Measurements from ENCODE around the gene DOCK8.
"Not testable (repeated sequence)": the region's sequence is repeated elsewhere in the genome, so short reads cannot be mapped to it uniquely, and the experiment has no call there.

The DOCK8 gene

DNA sequence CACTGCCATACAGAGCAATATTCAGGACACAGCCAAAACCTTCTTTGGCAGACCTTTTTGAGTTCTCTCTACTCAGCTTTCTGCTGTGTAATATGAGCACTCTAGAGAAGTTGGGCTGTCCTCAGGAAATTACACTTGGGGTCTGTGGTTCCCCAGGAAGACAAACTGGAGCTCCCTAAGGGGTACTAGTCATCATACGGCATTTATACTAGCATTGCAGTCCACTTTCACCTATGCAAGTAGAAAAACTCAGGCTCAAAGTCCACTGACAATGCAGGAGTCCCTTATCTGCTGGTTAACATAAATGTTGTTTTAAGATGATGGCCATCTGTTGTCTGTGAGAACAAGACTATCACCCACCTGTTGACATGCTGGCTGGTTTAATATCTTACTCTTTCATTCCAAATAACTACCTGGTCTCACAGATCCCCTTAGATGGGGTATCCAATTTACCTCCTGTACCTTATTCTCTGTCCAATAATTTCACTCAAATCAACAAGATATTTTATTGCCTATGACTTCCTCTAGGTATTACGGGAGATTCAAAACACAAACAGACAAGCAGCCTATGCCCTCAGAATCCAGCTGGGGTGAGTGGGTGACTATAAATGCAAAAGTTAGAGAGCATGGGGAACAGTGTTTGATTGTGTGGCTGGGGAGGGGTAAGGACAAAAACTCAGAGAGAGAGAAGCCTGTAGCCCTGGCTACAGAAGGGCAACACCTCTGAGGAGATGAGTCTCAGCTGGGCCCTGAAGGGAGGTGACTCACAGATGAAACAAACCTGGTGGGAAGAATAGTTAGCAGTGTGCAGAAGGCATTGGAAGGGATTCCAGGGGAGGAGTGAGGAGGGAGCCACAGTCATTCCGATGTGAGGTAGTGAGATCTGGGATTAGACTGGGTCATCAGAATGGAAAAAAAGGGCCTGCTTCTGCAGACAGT lies 10.2 kb downstream of the DOCK8 start:
- DNase-seq (ENCODE audit: low read depth) = no peak

DNA sequence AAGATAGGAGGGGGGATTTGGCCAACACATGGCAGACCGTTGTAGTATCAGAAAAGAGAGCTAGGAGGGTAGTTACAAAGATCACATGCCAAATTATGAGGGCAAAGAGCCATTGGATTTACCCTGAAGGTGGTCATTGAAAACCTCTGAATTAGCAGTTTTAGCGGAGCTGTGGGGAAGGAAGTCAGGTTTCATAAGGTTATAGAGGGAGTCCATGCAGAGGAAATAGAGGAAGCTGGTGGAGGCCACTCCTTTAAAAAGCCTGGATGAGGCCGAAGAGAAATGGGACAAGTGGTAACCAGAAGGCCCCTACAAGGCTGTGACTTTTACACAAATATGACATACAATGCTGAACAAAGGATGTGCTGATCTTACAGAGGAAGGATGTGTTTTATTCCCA lies 13.2 kb downstream of the DOCK8 start:
- DNase-seq (ENCODE audit: low read depth) = no peak

DNA sequence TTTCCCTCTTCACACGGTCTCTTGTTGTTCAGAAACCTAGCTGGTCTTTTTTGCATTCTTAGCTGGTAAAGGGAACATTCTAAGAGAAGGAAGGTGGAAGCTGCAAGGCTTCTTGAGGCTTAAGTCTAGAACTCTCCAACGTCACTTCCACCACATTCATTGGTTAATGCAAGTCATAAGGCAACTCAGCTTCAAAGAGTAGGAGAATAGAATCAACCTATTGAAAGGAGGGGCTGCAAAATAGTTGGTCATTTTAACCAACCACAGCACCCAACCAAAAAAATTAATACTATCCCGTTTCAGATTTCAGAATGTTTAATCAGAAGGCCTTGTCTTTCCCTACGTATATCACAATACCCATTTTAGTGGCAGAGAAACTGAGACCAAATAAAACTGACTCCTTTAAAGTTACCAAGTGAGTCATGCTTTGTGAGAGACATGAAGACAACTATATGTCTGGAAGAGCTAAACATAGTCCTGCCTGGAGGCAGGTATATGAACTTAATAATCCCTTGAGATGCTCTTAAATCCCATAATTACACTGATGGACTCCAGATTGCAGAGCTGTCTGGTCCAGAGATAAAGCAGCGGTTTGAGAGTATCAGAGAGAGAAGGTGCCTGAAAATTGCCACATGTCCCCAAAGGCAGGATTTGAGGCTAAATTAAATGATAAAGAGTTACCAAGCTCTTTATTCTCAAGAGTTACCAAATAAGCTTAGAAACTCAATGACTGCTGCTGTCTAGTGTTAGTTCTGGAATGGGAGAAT lies 14.4 kb downstream of the DOCK8 start:
- DNase-seq (ENCODE audit: low read depth) = no peak

DNA sequence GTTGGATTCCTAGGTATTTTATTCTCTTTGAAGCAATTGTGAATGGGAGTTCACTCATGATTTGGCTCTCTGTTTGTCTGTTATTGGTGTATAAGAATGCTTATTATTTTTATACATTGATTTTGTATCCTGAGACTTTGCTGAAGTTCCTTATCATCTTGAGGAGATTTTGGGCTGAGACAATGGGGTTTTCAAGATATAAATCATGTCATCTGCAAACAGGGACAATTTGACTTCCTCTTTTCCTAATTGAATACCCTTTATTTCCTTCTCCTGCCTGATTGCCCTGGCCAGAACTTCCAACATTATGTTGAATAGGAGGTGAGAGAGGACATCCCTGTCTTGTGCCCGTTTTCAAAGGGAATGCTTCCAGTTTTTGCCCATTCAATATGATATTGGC lies 17.0 kb downstream of the DOCK8 start:
- not testable (repeated sequence) for DNase-seq (ENCODE audit: low read depth)

DNA sequence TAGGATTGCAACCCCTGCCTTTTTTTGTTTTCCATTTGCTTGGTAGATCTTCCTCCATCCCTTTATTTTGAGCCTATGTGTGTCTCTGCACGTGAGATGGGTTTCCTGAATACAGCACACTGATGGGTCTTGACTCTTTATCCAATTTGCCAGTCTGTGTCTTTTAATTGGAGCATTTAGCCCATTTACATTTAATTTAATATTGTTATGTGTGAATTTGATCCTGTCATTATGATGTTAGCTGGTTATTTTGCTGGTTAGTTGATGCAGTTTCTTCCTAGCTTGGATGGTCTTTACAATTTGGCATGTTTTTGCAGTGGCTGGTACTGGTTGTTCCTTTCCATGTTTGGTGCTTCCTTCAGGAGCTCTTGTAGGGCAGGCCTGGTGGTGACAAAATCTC lies 19.0 kb downstream of the DOCK8 start:
- DNase-seq (ENCODE audit: low read depth) = not testable (repeated sequence)

DNA sequence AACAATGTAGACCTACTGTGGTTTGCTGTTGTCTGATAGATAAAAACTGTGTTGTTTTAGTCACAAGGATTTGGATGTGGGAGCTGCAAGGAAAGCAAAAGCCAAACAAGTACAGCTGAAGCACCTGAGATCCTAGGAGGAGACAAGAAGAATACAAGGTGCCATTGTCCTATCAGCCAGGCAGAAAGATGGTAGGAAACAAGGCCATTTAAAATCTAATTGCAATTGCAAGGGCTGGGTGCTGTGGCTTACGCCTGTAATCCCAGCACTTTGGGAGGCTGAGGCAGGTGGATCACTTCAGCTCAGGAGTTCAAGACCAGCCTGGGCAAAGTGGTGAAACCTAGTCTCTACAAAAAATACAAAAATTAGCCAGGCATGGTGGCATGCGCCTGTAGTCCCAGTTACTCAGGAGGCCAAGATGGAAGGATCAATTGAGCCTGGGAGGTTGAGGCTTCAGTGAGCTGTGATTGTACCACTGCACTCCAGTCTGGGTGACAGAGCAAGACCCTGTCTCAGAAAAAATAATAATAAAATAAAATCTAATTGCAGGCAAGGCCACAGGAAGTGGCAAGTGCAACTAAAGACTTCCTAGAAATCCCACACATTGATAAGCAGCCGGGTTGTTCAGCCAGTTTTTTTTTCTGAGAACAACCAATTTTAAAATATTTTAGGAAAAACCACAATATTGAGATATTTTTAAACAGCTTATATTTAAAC lies 22.6 kb downstream of the DOCK8 start:
- DNase-seq (ENCODE audit: low read depth) = no peak

DNA sequence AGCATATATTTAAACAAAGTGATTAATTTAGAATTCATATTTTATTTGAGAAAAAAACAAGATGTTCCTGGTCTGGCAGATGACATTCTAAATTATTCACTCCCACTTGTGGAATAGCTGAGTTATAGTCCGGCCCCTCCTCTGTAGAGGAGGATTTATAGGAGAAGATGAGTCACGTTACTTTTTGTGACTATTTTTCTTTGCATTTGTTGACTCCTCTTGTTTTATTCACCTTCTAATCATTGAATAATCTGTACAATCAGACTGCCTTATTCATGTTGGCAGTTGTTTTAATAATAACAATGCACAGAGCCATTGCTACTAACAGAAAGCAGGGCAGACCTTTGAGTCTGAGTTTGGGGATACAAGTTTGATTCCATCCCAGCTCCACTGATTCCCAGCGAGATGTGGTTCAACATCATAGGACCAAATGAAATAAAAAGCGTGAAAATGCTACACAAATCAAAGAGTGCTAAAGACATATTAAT lies 23.2 kb downstream of the DOCK8 start:
- DNase-seq (ENCODE audit: low read depth) = no peak

DNA sequence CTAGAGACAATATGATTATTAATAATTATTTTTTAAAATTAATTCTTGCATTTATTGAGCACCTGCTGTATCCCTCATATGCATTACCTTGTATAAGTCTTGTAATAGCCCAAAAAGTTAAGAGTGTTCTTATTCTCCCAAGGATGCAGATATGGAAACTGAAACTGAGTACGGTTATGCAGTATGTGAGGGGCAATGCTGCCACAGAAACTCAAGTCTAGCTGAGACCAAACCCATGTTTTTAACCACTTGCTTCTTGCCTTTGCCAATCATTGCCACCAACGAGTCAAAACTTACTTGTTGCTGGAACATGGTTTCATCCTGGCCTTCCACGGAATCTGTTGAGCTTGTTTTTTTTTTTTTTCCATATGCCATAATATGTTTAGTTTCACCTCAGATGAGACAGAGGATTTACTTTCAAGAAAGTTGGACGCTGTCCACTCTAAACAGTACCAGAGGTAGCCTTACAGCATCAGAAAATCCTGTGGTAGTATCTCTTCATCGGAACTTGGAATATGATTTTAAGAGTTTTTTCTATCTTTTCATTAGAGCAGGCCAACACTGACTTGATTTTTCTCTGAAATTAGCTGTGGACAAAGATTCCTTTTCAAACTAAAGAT lies 27.9 kb downstream of the DOCK8 start:
- no peak for DNase-seq (ENCODE audit: low read depth)

DNA sequence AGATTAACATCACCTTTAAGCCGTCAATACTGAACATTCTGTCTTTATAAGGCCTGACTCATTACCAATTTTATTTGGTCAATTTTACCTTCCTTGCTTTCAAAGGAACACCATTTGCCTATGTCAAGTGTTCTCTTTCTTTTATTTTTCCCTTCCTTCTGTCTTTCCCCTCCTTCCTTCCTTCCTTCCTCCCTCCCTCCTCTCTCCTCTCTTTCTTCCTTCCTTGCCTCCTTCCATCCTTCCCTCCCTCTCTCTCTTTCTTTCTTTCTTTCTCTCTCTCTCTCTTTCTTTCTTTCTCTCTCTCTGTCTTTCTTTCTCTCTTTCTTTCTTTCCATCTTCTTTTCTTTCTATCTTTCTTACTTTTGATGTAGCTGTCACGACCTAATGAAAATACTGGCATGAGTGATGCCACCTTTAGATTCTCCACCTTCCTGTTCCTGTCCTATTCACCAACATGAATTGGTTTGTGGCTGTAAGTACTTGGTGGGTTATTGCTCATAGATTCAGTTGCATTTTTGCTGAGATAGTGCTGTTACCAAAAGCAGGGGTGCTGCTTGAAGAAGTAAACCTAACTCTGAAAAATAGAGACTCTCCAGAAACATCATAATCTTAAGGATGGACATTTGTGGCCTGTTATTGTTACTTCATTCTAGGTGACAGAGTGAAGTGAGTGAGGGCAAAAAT lies 33.8 kb downstream of the DOCK8 start:
- no peak for DNase-seq (ENCODE audit: low read depth)

DNA sequence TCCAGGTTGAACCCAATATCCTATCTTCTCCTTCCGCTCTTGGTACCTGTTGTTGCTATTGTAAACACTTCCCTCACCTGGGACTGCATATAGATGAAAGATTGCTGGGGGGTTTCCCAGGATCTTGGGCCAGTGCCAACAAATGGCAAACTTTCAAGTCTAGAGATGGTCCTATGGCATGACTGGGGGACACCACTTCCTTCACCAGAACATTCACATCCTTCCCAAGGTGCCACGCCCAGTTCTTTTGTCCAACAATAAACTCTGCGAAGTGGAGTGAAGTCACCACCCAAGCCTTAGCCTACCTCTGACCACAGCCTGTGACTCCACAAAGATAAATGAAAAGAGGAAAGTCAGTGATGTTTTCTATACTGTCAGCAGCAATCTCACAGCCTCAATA lies 34.4 kb downstream of the DOCK8 start:
- no peak for DNase-seq (ENCODE audit: low read depth)

DNA sequence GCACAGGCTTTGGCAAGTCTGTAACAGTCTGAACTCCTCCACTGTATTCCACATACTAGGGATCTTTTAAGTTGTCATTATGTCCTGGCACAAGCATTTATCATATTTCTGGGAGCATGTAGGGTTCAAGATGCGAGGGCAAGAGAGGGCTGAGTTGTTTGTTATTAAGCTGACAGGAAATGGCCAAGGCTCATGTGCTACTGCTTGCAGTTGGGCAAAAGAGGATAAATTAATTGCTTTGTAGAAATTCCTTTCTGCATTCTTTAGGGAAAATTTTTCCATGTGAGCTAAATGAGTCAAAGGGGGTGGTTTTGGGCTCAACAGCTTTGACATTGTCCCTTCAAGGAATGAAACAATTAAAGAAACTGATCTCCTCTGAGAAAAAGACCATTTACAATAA lies 35.4 kb downstream of the DOCK8 start:
- no peak for DNase-seq (ENCODE audit: low read depth)

DNA sequence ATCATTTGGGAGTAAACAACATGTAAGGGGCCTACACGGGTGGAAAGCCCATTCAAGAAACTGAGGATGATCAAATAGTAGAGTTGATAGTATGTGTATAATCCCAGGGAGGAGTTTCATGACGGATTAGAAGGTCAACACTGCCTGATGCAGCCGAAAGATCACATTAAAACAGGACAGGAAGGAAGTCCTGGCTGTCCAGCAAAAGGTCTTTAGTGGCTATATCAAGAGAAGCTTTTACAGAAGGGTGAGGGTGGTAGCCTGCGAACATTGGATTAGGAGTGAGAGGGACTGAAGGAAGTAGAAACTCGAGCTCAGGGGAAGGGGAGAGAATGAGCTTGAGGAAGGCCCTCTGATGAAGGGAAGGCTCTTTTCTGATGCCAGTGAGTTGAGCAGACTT lies 36.0 kb downstream of the DOCK8 start:
- DNase-seq (ENCODE audit: low read depth) = no peak

DNA sequence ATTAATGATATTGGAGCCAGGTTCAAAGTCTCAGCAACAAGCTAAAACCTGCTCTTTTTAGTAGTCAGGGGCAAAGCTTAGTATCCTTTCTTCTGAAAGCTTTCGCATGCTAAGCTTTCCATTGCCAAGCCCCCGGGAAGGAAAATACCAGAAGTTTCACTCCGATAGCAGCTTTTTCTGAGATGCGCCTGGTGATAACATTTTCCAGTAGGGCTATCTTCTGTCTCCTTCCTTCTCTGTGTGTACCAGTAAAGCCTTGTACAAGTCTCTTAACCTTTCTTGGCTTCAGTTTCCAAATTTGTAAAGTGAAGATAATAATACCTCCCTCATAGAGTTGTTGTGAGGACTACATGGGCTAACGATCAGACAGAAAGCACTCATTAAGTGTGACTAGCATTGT lies 36.7 kb downstream of the DOCK8 start:
- no peak for DNase-seq (ENCODE audit: low read depth)

DNA sequence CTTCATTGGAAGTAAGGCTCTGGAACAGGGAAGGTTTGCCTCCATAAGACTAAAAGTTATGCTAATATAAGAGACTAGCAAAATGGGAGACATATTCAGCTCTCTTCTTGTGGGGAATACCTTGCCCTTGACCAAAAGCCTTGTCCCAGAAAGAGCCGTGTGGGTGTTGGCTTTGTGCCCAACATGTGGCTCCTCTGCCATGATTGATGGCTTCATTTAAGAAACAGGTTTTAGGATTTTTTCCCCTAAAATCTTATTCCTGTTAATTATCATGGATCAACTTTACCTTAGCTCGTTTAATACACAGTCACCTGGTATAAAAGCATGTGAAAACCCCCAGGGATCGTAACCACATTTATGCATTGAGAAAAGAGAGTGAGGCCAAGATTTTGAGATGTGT lies 38.9 kb downstream of the DOCK8 start:
- DNase-seq (ENCODE audit: low read depth) = no peak

DNA sequence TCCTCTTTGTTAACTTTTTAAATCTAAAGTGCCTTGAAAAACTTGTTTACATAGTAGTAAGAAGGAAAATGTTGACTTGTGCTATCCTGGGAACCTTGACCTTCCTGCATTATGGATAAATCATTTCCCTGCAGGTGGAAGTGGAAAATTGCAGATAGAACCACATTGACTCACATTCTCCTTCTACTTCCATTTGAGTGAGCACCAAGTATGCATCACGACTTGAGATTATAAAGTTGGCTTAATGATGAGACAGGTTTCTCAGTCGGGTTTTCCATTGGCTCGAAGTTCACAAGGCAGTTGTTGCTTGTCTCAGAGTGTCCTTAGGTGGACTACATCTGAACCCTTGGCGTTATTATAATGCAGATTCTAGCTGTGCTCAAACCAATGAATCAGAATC lies 39.9 kb downstream of the DOCK8 start:
- no peak for DNase-seq (ENCODE audit: low read depth)

DNA sequence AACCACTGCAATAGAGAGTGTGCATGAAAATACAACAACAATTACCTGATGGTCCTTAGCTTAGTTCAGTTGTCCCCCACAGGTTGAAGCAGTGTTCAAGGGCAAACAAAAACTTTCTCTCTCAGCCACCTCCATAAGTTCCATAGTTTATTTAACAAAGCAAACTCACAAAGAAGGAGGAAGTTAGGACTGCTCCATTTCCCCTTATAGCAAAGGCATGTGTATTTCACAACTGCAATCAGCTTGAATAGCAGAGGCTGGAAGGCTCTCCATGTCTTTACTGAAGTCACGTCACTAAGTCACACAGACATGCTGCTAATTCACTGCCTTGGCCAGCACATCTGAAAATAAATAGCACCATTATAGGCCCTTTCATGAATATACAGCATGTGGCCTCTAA lies 43.3 kb downstream of the DOCK8 start:
- DNase-seq (ENCODE audit: low read depth) = no peak

DNA sequence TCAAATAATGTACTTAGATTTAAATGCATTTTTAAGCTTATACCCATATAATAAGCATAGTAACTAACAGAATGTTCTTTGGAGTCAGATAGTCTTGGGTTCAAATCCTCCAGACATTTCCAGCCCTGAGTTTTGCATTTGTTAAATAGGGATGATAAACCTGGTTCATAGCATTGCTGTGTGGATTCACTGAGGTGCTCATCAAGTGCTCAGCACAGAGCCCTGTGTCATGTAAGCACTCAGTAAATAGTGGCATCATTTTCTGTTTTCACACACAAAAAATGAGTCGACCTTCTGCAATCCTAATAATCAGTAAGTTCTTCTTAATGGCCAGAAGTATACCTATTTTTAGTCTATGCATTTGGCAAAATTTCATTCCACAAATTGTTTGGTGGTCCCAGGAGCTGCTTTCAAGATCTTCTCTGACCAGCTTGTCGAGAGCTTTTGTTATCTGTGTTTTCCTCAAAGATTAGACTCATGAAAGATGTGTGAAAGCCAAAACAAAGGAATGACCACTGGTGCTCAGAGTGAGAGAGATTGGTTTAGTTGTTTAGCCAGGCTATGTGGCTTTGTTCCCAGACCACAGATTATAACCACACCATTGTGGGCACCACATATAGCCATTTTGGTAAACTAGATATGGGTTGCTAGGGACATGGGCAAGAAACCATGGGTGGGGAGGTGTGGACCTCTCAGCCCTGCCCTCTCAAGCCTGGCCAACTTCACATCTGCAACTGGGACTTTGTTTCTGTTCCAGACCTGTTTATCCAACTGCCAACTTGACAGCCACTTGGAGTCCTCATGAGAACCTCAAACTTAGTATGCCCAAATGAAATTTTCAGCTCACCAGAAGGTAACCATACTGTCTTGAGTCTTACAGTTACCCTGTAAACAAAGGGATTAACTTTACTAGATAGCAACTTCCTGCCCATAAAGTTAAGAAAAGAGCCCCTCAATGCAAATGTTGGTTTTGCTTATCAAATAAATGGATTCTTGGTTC lies 45.0 kb downstream of the DOCK8 start:
- no peak for DNase-seq (ENCODE audit: low read depth)

DNA sequence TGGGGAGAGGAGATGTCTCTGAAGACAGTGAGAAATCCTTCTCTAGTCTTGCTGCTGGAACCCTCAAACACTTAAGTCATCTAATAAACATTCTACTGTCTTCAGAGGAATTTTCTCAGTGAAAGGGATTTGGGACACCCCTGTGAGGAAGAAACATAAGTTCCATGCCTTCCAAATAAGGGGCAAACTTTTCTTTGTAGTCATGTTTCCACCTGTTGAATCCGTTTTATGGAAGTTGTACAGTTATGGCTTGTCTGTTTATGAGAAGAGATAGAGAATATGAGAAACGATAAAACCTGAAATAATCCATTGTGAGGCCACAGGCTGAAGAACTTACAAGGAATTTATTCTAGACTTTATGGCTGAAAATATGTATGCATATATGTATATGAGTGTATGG lies 49.6 kb downstream of the DOCK8 start:
- DNase-seq (ENCODE audit: low read depth) = no peak

DNA sequence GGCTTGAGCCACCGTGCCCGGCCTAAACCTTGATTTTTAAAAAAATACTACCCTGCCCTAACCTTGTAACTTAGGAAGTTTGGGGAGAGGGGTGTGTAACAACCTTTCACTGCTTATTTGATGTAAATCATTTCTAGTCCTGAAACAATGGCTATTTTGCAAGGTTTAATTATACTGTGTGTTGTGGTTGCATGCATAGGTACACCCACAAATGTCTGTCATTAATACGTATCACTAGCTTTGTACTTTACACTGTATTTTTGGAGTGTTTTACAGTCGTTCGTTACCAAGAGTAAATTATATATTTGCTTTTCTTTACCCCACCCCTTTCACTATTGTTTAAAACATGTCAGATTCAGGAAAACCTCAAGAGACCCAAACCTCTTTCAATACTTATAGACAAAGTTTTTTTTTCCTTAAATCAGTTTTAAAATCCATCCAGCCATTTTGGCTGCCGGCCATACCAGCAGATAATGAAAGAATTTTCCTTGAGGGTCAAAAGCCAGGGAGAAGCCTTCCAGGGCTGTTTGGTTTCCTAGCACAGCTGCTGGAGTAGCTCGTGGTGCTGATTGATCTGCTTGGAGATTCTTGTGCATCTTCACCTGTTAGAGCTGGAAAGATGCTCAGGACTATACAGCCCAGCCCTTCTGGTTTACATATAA lies 50.7 kb downstream of the DOCK8 start:
- no peak for DNase-seq (ENCODE audit: low read depth)

DNA sequence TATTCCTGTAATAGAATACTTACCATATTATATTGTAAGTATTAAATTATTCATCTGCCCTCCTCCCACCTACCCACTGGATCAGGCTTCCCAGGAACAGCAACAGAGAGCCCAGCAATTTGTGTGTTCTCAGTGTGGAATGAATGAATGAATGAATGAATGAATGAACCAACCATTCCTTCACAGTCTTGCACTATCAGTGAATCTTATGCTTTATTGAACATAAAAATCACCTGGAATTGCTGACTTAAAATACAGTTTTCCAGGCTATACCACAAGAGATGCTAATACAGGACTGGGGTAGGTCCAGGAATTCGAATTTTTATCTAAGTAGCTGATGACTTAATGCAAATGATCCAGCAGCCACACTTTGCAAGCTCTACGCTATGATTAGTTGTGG lies 51.6 kb downstream of the DOCK8 start:
- DNase-seq (ENCODE audit: low read depth) = no peak
